Purkinje cell (primary cell): ENCODE measurements around the gene SFRP5. TPM values are rescaled to one million over a fixed set of nuclear protein-coding genes. Genes with fewer than 3 reads are reported as not detected.

ENCODE experiments used
- polyA plus RNA-seq: library from polyadenylated mRNA; unstranded; fragments of >200 nt; fragmentation: Nextera tagmentation; gene quantifications from 2 replicates; pipeline ENCODE4 v1.2.1, GENCODE V29; 2014

The SFRP5 gene, protein sequence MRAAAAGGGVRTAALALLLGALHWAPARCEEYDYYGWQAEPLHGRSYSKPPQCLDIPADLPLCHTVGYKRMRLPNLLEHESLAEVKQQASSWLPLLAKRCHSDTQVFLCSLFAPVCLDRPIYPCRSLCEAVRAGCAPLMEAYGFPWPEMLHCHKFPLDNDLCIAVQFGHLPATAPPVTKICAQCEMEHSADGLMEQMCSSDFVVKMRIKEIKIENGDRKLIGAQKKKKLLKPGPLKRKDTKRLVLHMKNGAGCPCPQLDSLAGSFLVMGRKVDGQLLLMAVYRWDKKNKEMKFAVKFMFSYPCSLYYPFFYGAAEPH
- not detected in 2 replicates for polyA plus RNA-seq

DNA sequence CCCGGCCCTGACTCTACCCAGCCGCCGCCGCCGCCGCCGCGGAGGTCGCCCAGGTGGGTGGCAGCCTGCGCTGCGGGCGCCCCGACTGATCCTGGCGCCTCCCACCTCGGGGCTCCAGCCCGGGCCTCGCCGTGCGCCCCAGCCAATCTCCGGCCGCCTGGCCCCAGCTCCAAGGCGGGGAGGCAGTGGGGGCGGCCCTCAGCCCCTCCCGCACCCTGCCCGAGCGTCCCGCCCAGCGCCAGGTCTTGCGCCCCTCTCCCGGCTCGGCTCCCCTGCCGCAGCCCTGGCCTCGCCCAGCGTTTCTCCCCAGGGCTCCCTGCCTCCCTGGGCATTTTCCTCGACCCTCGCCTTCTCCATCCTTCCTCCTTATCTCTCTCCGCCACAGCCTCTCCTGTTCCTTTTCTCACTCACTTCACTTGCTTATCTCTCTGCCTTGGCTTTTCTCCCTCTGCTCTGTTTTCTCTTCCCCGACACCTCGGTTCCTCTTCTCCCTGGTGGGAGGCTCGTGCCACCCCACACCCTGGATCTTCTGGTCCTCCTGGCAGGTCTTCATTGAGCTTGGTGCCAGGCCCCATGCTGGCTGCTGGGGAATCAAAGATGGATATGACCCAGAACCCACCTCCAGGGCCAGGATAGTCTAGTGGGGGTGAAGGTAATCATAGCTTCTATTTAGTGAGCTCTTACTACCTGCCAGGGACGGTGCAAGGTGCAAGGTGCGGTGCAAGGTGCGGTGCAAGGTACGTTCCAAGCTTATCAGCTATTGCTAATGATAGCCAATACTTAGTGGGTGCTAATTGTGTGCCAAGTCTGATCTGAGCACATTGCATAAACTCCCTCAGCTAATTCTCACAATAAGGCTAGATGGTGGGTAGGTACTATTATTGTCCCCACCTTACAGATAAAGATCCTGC, at the start of gene SFRP5:
Gene SFRP5 (minus strand): TSS at position 87 of the 911 bp plus-strand sequence. CDS start 166 bp downstream, outside the sequence.

DNA sequence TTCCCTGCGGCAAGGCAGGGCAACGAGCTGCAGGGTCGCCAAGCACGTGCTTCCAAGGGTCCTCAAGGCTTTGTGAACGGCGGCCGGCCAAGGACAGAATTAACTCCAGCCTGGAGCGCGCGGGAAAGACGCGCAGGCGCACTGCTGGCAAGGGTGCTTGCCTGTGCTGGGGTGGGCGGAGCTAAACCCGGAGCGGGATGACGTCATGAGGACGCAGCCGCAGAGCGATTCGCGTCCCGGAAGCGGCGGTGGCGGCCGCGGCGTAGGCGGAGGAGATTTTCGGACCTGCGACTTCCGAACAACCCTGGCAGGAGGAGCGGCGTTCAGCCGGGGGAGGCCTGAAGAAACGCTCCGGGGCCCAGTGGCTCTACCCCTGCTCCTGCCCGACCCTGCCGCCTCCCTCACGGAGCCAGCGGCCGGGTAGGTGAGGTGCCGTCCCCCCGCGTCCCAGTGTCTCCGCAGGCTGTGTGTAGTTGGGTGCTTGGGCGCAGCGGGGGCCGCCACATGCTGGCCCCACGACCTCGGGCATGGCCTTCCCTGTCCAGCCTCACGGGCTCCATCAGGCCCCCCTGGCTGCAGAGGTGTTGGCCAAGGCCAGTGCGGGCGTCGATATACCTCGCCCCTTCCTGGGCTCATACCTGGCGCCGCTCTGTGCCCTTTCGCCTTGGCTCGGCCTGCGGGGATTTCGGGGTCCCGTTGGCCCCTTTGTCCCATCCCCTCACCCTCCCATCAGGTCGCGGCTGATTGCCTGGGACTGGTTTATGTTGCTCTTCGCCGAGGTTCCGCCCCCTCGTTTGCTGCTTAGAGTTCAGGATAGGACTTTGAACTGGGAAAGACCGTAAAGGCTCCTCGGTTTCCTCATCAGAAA, 34.7 kb downstream of the SFRP5 start, which contains the start of gene ZFYVE27:
Gene ZFYVE27 (plus strand): TSS at position 227 of the 868 bp plus-strand sequence. CDS start 1,350 bp downstream, outside the sequence.

Other genes starting within 250 kb of the SFRP5 start
- 1.3 TPM in 2 replicates for gene ANKRD2, start 199.2 kb downstream of the SFRP5 start, polyA plus RNA-seq
- gene HOGA1, start 187.6 kb downstream of the SFRP5 start, polyA plus RNA-seq: 1.9 and 2.7 TPM in 2 replicates
- not detected in 2 replicates for gene C10orf62, start 182.3 kb downstream of the SFRP5 start, polyA plus RNA-seq
- gene MORN4, start 138.5 kb downstream of the SFRP5 start, polyA plus RNA-seq: 28.6 and 47.9 TPM in 2 replicates
- gene PI4K2A, start 131.3 kb downstream of the SFRP5 start, polyA plus RNA-seq: 6.8 TPM in 2 replicates
- gene AVPI1, start 84.8 kb downstream of the SFRP5 start, polyA plus RNA-seq: 5.0 and 8.7 TPM in 2 replicates
- gene MARVELD1, start 58.3 kb downstream of the SFRP5 start, polyA plus RNA-seq: 0.90 and 1.3 TPM in 2 replicates
- gene ZFYVE27, start 34.9 kb downstream of the SFRP5 start, polyA plus RNA-seq: 4.1 and 4.9 TPM in 2 replicates
- gene GOLGA7B, start 77.8 kb upstream of the SFRP5 start, polyA plus RNA-seq: 2.5 and 5.9 TPM in 2 replicates